H9 (cell line): ENCODE measurements around the gene ZFPM1. TPM values are rescaled to one million over a fixed set of nuclear protein-coding genes. Genes with fewer than 3 reads are reported as not detected.

Experiments used
- DNase-seq: peaks from one replicate; pipeline ENCODE4 v3.0.0-alpha.2; 2017
- H2AFZ ChIP-seq: one replicate; pipeline ENCODE4 v1.6.1; 2013; ENCODE audit warnings: mild to moderate bottlenecking, low read length, control low read depth, moderate library complexity
- H2AK5ac ChIP-seq: 2 replicates; pipeline ENCODE4 v1.6.1; 2013; ENCODE audit warnings: low read length, control low read depth, mixed read lengths; ENCODE audit not compliant: insufficient read length
- H2BK120ac ChIP-seq: one replicate; pipeline ENCODE4 v1.6.1; 2013; ENCODE audit warnings: low read depth, mild to moderate bottlenecking, low read length, control low read depth, inconsistent platforms; ENCODE audit not compliant: poor library complexity, severe bottlenecking
- H2BK12ac ChIP-seq: 2 replicates; pipeline ENCODE4 v1.6.1; 2013; ENCODE audit warnings: low read length, control low read depth, mixed read lengths, low read depth; ENCODE audit not compliant: insufficient read length
- H2BK15ac ChIP-seq: 2 replicates; pipeline ENCODE4 v1.6.1; 2013; ENCODE audit warnings: low read depth, low read length, control low read depth
- H2BK20ac ChIP-seq: one replicate; pipeline ENCODE4 v1.6.1; 2013; ENCODE audit warnings: low read depth, mild to moderate bottlenecking, low read length, control low read depth, inconsistent platforms; ENCODE audit not compliant: poor library complexity, severe bottlenecking
- H2BK5ac ChIP-seq: 2 replicates; pipeline ENCODE4 v1.6.1; 2013; ENCODE audit warnings: low read length, control low read depth, mixed read lengths; ENCODE audit not compliant: insufficient read length
- H3K14ac ChIP-seq: 2 replicates; pipeline ENCODE4 v1.6.1; 2013; ENCODE audit warnings: low read length, control low read depth; ENCODE audit not compliant: insufficient read depth
- H3K18ac ChIP-seq: 2 replicates; pipeline ENCODE4 v1.6.1; 2013; ENCODE audit warnings: low read depth, mild to moderate bottlenecking, mixed read lengths, low read length, control low read depth; ENCODE audit not compliant: insufficient read length
- H3K23ac ChIP-seq: 2 replicates; pipeline ENCODE4 v1.6.1; 2013; ENCODE audit warnings: low read length, control low read depth, mixed read lengths, low read depth; ENCODE audit not compliant: insufficient read length
- H3K23me2 ChIP-seq: 2 replicates; pipeline ENCODE4 v1.6.1; 2013; ENCODE audit warnings: low read depth, mild to moderate bottlenecking, mixed read lengths, low read length, control low read depth; ENCODE audit not compliant: insufficient read length, poor library complexity, severe bottlenecking
- H3K27ac ChIP-seq: 2 replicates; pipeline ENCODE4 v1.5.1; 2013; ENCODE audit warnings: low read length, control low read depth, mixed read lengths, low read depth; ENCODE audit not compliant: insufficient read length
- H3K27me3 ChIP-seq: 2 replicates; pipeline ENCODE4 v1.6.1; 2013; ENCODE audit warnings: low read length, control low read depth, inconsistent platforms; ENCODE audit not compliant: insufficient read depth
- H3K4ac ChIP-seq: 2 replicates; pipeline ENCODE4 v1.6.1; 2013; ENCODE audit warnings: low read depth, mild to moderate bottlenecking, control low read depth, inconsistent platforms, low read length, moderate library complexity
- H3K4me1 ChIP-seq: 2 replicates; pipeline ENCODE4 v1.6.1; 2013; ENCODE audit warnings: low read length, control low read depth, inconsistent platforms; ENCODE audit not compliant: insufficient read depth
- H3K4me2 ChIP-seq: 2 replicates; pipeline ENCODE4 v1.6.1; 2013; ENCODE audit warnings: low read length, control low read depth, mixed read lengths; ENCODE audit not compliant: insufficient read length, insufficient read depth
- H3K56ac ChIP-seq: 2 replicates; pipeline ENCODE4 v1.6.1; 2013; ENCODE audit warnings: low read depth, mild to moderate bottlenecking, mixed read lengths, low read length, control low read depth; ENCODE audit not compliant: insufficient read length
- H3K79me1 ChIP-seq: 2 replicates; pipeline ENCODE4 v1.6.1; 2013; ENCODE audit warnings: low read depth, mild to moderate bottlenecking, moderate library complexity, low read length, control low read depth, inconsistent platforms; ENCODE audit not compliant: insufficient read depth, poor library complexity, severe bottlenecking
- H3K79me2 ChIP-seq: 2 replicates; pipeline ENCODE4 v1.6.1; 2013; ENCODE audit warnings: low read length, control low read depth, inconsistent platforms; ENCODE audit not compliant: insufficient read depth
- H3K9ac ChIP-seq: 2 replicates; pipeline ENCODE4 v1.6.1; 2013; ENCODE audit warnings: low read length, control low read depth, mixed read lengths; ENCODE audit not compliant: insufficient read length; ENCODE audit errors: extremely low read depth
- H3K9me3 ChIP-seq: one replicate; pipeline ENCODE4 v1.6.1; 2013; ENCODE audit warnings: low read depth, low read length, inconsistent platforms; ENCODE audit not compliant: control insufficient read depth
- H3T11ph ChIP-seq: one replicate; pipeline ENCODE4 v1.6.1; 2013; ENCODE audit warnings: mild to moderate bottlenecking, low read length, control low read depth, inconsistent platforms
- H4K20me1 ChIP-seq: one replicate; pipeline ENCODE4 v1.6.1; 2013; ENCODE audit not compliant: control insufficient read depth, insufficient read length, insufficient read depth
- H4K5ac ChIP-seq: 2 replicates; pipeline ENCODE4 v1.6.1; 2013; ENCODE audit warnings: low read depth, mild to moderate bottlenecking, mixed read lengths, low read length, control low read depth; ENCODE audit not compliant: insufficient read length
- H4K8ac ChIP-seq: replicated peaks from 2 replicates; pipeline ENCODE4 v1.6.1; 2013; ENCODE audit warnings: low read length, control low read depth, mixed read lengths, low read depth; ENCODE audit not compliant: insufficient read length
- H4K91ac ChIP-seq: 2 replicates; pipeline ENCODE4 v1.6.1; 2013; ENCODE audit warnings: low read depth, mild to moderate bottlenecking, moderate library complexity, mixed read lengths, low read length, control low read depth; ENCODE audit not compliant: insufficient read length
- H3K27ac Mint-ChIP-seq, 3 experiments: 2 replicates in 2 of 3; 3 replicates in 1 of 3; pipeline ENCODE4 v1.8.0; 2020 to 2021; ENCODE audit warnings: mixed read lengths in 3 of 3, mild to moderate bottlenecking in 1 of 3, moderate library complexity in 1 of 3
- H3K27me3 Mint-ChIP-seq: 2 replicates; pipeline ENCODE4 v1.8.0; 2021; ENCODE audit warnings: low read depth, mild to moderate bottlenecking, moderate library complexity, mixed read lengths
- H3K36me3 Mint-ChIP-seq, 3 experiments: 2 replicates in 2 of 3; 3 replicates in 1 of 3; pipeline ENCODE4 v1.8.0; 2020 to 2021; ENCODE audit warnings: low read depth in 3 of 3, mixed read lengths in 3 of 3; ENCODE audit not compliant: insufficient read depth in 1 of 3
- H3K4me1 Mint-ChIP-seq, 2 experiments: 2 replicates each; pipeline ENCODE4 v1.8.0; 2020; ENCODE audit warnings: mixed read lengths in 2 of 2
- H3K4me3 Mint-ChIP-seq, 2 experiments: 2 replicates in 1 of 2; 3 replicates in 1 of 2; pipeline ENCODE4 v1.8.0; 2020 to 2021; ENCODE audit warnings: mild to moderate bottlenecking in 2 of 2, mixed read lengths in 2 of 2, moderate library complexity in 1 of 2
- H3K9me3 Mint-ChIP-seq, 2 experiments: 2 replicates in 1 of 2; 3 replicates in 1 of 2; pipeline ENCODE4 v1.8.0; 2020; ENCODE audit warnings: mild to moderate bottlenecking in 2 of 2, mixed read lengths in 2 of 2, moderate library complexity in 1 of 2
- CTCF ChIP-seq: fragments of 200-600 bp; sonication (generic); conservative IDR thresholded peaks from 3 replicates; pipeline ENCODE4 v1.8.0; 2021; ENCODE audit warnings: antibody characterized with exemption, mild to moderate bottlenecking
- WGBS: extraction: QIAGEN DNeasy Blood & Tissue Kit; methylation state at CpG from one replicate; pipeline ENCODE4 v1.1.7; 2013; ENCODE audit warnings: missing lambda C conversion rate, low lambda C conversion rate, mixed read lengths; ENCODE audit not compliant: insufficient read length; ENCODE audit errors: extremely low coverage; 5-methylcytosine and 5-hydroxymethylcytosine counted together
- total RNA-seq: library from RNA; stranded (reverse); gene quantifications from 2 replicates; pipeline ENCODE4 v1.2.1, GENCODE V29; 2021

The ZFPM1 gene
- total RNA-seq, 1 experiment from 2014 or later = 3.6 TPM

DNA sequence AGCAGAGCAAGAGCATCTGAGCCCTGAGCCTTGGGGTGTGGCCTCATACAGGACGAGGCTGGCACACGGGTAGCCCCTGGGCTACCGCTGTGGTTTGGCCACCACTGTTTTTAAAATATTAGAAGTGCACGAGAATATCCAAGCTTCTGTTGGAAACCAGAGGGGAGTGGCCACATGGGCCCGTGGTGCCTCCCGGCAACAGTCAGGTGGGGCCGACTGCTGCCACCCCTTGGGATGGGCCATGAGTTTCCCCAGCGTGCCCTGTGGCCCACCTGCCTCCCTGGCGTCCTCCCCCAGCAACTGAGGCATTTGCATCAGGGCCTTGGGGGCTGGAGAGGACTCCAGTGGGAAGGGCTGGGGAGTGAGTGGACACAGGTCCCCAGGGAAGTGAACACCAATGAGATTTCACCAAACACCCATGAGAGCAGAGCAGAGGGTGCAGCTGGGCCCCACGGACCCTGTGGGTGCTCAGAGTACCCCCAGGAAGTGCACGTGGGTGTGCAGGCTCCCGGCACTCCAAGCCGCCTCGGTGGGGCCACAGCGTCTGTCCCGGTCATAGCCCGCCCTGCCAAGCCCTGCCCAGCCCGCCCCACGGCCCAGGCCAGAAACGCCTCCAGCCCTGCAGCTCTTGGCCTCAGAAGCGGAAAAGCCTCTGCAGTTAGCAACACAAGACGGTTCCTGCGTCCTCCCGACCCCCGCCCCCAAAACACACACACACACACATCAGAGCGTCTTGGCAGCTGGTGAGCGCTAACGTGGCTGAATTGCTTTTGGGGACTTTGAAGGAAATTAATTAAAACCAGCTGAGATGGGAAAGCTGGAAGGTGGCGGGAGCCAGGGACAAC lies 47.6 kb upstream of the ZFPM1 start:
- no CpG with 5 or more reads among the region's 29 CpGs for WGBS
- no peak for DNase-seq
- 0 out of 7 replicates have a peak overlapping the region, but pooled peaks of 1 of the 3 experiments have one; percentile 17 for H3K27ac Mint-ChIP-seq

More for the DNA sequence above, 47.6 kb upstream of the ZFPM1 start:
- H3K4me2 ChIP-seq = no peak overlapping the region
- H2BK12ac ChIP-seq = no peak overlapping the region
- H3K9me3 ChIP-seq = no peaks in the 10 kb centered on the region
- H3K9me3 Mint-ChIP-seq = no peaks in the 10 kb centered on the region; a peak in 2 of 5 replicates
- H2BK15ac ChIP-seq = no peak overlapping the region
- no peak overlapping the region for H3K56ac ChIP-seq
- no peak overlapping the region for H3K27ac ChIP-seq
- H3K4me1 ChIP-seq = no peaks in the 10 kb centered on the region
- H3K4ac ChIP-seq = no peak overlapping the region
- H2AK5ac ChIP-seq = no peak overlapping the region
- TF ChIP-seq CTCF = no peak
- H3K23me2 ChIP-seq = no peaks in the 10 kb centered on the region
- no peak overlapping the region for H4K91ac ChIP-seq
- no peak overlapping the region for H2BK5ac ChIP-seq
- H3K79me1 ChIP-seq = no peaks in the 10 kb centered on the region
- H4K8ac ChIP-seq = no peak overlapping the region
- no peak overlapping the region for H3K18ac ChIP-seq
- no peak overlapping the region for H3K9ac ChIP-seq
- no peak overlapping the region for H2BK20ac ChIP-seq
- H2AFZ ChIP-seq = no peak overlapping the region
- H4K5ac ChIP-seq = no peak overlapping the region
- no peak overlapping the region for H3T11ph ChIP-seq
- no peak overlapping the region for H2BK120ac ChIP-seq
- no peaks in the 10 kb centered on the region for H3K79me2 ChIP-seq
- H3K36me3 Mint-ChIP-seq = no peaks in the 10 kb centered on the region; a peak in 1 of 7 replicates
- no peak overlapping the region for H3K23ac ChIP-seq
- peaks cover 0 to 7% of the 10 kb centered on the region in 2 experiments; a peak in 2 of 4 replicates for H3K4me1 Mint-ChIP-seq
- H3K14ac ChIP-seq = no peak overlapping the region
- no peak overlapping the region for H3K4me3 Mint-ChIP-seq
- no peaks in the 10 kb centered on the region for H4K20me1 ChIP-seq
- no peaks in the 10 kb centered on the region for H3K27me3 ChIP-seq
- no peaks in the 10 kb centered on the region; the same call in 1 of the 2 replicates for H3K27me3 Mint-ChIP-seq
